HG03045 (cell line): ENCODE measurements around the gene CTIF.

ENCODE experiments used
- ATAC-seq: cut with Tn5 transposase; IDR thresholded peaks from one replicate; pipeline ENCODE4 v1.9.1; 2021; ENCODE audit warnings: mild to moderate bottlenecking, moderate library complexity; ENCODE audit not compliant: unreplicated experiment

Gene CTIF

GRCh38 chr18:48573632-48574283 is 34.9 kb downstream of the CTIF start:
- ATAC-seq = no peak

- ATAC-seq = no peak
Observed at GRCh38 chr18:48574667-48575300, 36.0 kb downstream of the CTIF start.

GRCh38 chr18:48575301-48575657 is 36.4 kb downstream of the CTIF start:
- ATAC-seq = no peak

GRCh38 chr18:48575658-48576456 is 37.0 kb downstream of the CTIF start:
- ATAC-seq = no peak

- ATAC-seq = no peak
Observed at GRCh38 chr18:48576457-48576771, 37.6 kb downstream of the CTIF start.

- no peak for ATAC-seq
Observed at GRCh38 chr18:48577478-48578190, 38.8 kb downstream of the CTIF start.

GRCh38 chr18:48578289-48578688 is 39.5 kb downstream of the CTIF start:
- no peak for ATAC-seq

GRCh38 chr18:48580066-48580465 is 41.2 kb downstream of the CTIF start:
- ATAC-seq = no peak

- ATAC-seq = no peak
Observed at GRCh38 chr18:48580782-48581181, 42.0 kb downstream of the CTIF start.

GRCh38 chr18:48581206-48581605 is 42.4 kb downstream of the CTIF start:
- no peak for ATAC-seq

GRCh38 chr18:48581941-48582340 is 43.1 kb downstream of the CTIF start:
- ATAC-seq = no peak

GRCh38 chr18:48582946-48583345 is 44.1 kb downstream of the CTIF start:
- no peak for ATAC-seq

- no peak for ATAC-seq
Observed at GRCh38 chr18:48583573-48583972, 44.7 kb downstream of the CTIF start.

- no peak for ATAC-seq
Observed at GRCh38 chr18:48589797-48590519, 51.1 kb downstream of the CTIF start.

- no peak for ATAC-seq
Observed at GRCh38 chr18:48590678-48591077, 51.8 kb downstream of the CTIF start.

- ATAC-seq = no peak
Observed at GRCh38 chr18:48592540-48593171, 53.8 kb downstream of the CTIF start.

GRCh38 chr18:48594471-48595094 is 55.8 kb downstream of the CTIF start:
- ATAC-seq = no peak

GRCh38 chr18:48595703-48596218 is 56.9 kb downstream of the CTIF start:
- ATAC-seq = no peak

GRCh38 chr18:48597110-48597509 is 58.3 kb downstream of the CTIF start:
- no peak for ATAC-seq

GRCh38 chr18:48597671-48598070 is 58.8 kb downstream of the CTIF start:
- ATAC-seq = no peak
